GM23248 (cell line): ENCODE data around the gene LDHB. TPM values are rescaled to one million over a fixed set of nuclear protein-coding genes. Genes with fewer than 3 reads are reported as not detected.

Experiments used
- DNase-seq: peaks from one replicate; pipeline ENCODE4 v3.0.0-alpha.2; 2015
- H2AFZ ChIP-seq: fragments of 200-600 bp; sonication (generic); 2 replicates; pipeline ENCODE4 v1.6.1; 2016; ENCODE audit warnings: antibody characterized with exemption
- H3F3A ChIP-seq: fragments of 200-600 bp; sonication (generic); 2 replicates; pipeline ENCODE4 v1.6.1; 2016; ENCODE audit warnings: mild to moderate bottlenecking, antibody characterized with exemption, mixed run types; ENCODE audit not compliant: insufficient read depth
- H3K27ac ChIP-seq: fragments of 200-600 bp; sonication (generic); 2 replicates; pipeline ENCODE4 v1.5.1; 2016; ENCODE audit warnings: mild to moderate bottlenecking
- H3K27me3 ChIP-seq: fragments of 200-600 bp; sonication (generic); replicated peaks from 2 replicates; pipeline ENCODE4 v1.6.1; 2016; ENCODE audit warnings: mild to moderate bottlenecking; ENCODE audit not compliant: insufficient read depth
- H3K36me3 ChIP-seq: fragments of 200-600 bp; sonication (generic); 2 replicates; pipeline ENCODE4 v1.6.1; 2016; ENCODE audit warnings: low read depth, mild to moderate bottlenecking
- H3K4me1 ChIP-seq: fragments of 200-600 bp; sonication (generic); 2 replicates; pipeline ENCODE4 v1.6.1; 2016; ENCODE audit warnings: mild to moderate bottlenecking; ENCODE audit not compliant: insufficient read depth
- H3K4me2 ChIP-seq: fragments of 200-600 bp; sonication (generic); one replicate; pipeline ENCODE4 v1.6.1; 2016; ENCODE audit warnings: mild to moderate bottlenecking; ENCODE audit not compliant: unreplicated experiment
- H3K4me3 ChIP-seq: fragments of 200-600 bp; sonication (generic); 2 replicates; pipeline ENCODE4 v1.5.1; 2016; ENCODE audit warnings: mild to moderate bottlenecking
- H3K79me2 ChIP-seq: fragments of 200-600 bp; sonication (generic); 2 replicates; pipeline ENCODE4 v1.6.1; 2016; ENCODE audit warnings: mild to moderate bottlenecking; ENCODE audit not compliant: insufficient read depth
- H3K9ac ChIP-seq: fragments of 200-600 bp; sonication (generic); 2 replicates; pipeline ENCODE4 v1.6.1; 2016; ENCODE audit warnings: mild to moderate bottlenecking
- H3K9me2 ChIP-seq: fragments of 200-600 bp; sonication (generic); 2 replicates; pipeline ENCODE4 v1.6.1; 2016; ENCODE audit warnings: mixed run types, mild to moderate bottlenecking, moderate library complexity; ENCODE audit not compliant: insufficient read depth
- H3K9me3 ChIP-seq: fragments of 200-600 bp; sonication (generic); one replicate; pipeline ENCODE4 v1.6.1; 2017; ENCODE audit warnings: low read depth
- H4K20me1 ChIP-seq: fragments of 200-600 bp; sonication (generic); 2 replicates; pipeline ENCODE4 v1.6.0; 2016; ENCODE audit not compliant: insufficient read depth
- EZH2 ChIP-seq: fragments of 200-600 bp; sonication (generic); IDR thresholded peaks from 2 replicates; pipeline ENCODE4 v1.6.1; 2018; ENCODE audit warnings: antibody characterized with exemption, mild to moderate bottlenecking; ENCODE audit not compliant: insufficient read depth, poor library complexity, severe bottlenecking
- EZH2phosphoT487 ChIP-seq: fragments of 200-600 bp; sonication (generic); IDR thresholded peaks from 2 replicates; pipeline ENCODE4 v1.6.1; 2018; ENCODE audit warnings: antibody characterized with exemption, moderate library complexity, mild to moderate bottlenecking, low read depth; ENCODE audit not compliant: insufficient read depth
- WGBS, 2 experiments: methylation state at CpG; one replicate each; pipeline ENCODE4 v1.1.6; 2015 to 2017; ENCODE audit warnings: low lambda C conversion rate in 2 of 2, low coverage in 1 of 2; ENCODE audit errors: missing lambda C conversion rate in 2 of 2; 5-methylcytosine and 5-hydroxymethylcytosine counted together
- in situ Hi-C: fragments of 300-500 bp; cut with MboI; formaldehyde crosslinking; loops from 2 replicates; pipeline ENCODE4 v1.15.0; 2020
- polyA plus RNA-seq: library from polyadenylated mRNA; unstranded; fragments of >200 nt; fragmentation: Nextera tagmentation; extraction: Ambion mirVana; gene quantifications from 2 replicates; pipeline ENCODE4 v1.2.1, GENCODE V29; 2016
- total RNA-seq: library from RNA; depleted of rRNA; stranded (reverse); fragments of >200 nt; shearing (Covaris generic); gene quantifications from 2 replicates; pipeline ENCODE4 v1.2.3, GENCODE V29; 2014

LDHB gene
- total and polyA plus RNA-seq, 2 experiments from 2014 or later = 464 to 497 TPM

DNA sequence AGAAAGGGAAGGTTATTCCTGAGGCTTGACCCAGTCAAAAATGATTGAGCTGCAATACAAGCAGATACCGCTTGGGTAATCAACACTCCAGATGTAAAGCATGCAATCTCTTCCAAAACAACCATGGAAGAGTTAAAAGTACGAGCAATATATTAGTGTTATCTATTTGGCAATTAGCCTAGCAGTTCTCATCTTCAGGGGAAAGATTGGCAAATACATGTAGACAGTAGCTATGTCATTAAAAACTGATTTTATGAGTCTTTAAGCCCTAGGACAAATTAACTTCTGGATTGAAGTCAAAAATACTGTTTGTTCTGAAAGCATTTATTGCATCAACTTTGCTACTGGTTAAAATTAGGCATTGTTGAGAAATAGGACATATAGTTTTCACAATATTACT is 43.7 kb downstream of the LDHB start:
- no peak for TF ChIP-seq EZH2phosphoT487
- TF ChIP-seq EZH2 = no peak
- WGBS, 2 experiments = 53 to 58% methylated on average over 2 of the region's 2 CpGs
- H3K27me3 ChIP-seq = no peaks in the 10 kb centered on the region

DNA sequence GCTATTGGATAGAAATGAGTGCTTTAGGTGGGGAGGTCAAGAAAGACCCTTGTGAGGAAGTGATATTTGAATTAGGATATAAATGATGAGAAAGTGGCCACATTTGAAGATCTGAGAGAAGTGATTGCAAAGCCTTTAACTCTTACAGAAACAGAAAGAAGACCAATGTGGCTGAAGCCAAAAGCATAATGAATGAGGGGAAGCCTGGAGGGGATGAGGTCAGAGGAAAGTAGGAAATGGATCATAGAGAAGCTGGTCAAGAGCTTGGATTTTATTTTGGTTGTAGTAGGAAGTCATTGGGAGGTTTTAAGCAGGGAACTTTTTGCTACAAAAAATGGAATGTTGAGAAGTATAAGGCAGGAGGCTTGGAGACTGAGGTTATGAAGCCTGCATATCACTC is 49.4 kb downstream of the LDHB start:
- no peak for DNase-seq
- H3K79me2 ChIP-seq = no peaks in the 10 kb centered on the region
- H3K9me3 ChIP-seq = no peaks in the 10 kb centered on the region
- H2AFZ ChIP-seq = no peak overlapping the region
- no peaks in the 10 kb centered on the region for H3K36me3 ChIP-seq
- TF ChIP-seq EZH2 = no peak
- no peak for TF ChIP-seq EZH2phosphoT487
- H4K20me1 ChIP-seq = no peaks in the 10 kb centered on the region
- H3K4me2 ChIP-seq = no peak overlapping the region
- no peaks in the 10 kb centered on the region for H3F3A ChIP-seq
- no peak overlapping the region for H3K4me3 ChIP-seq
- in situ Hi-C loops = no loop called here
- no peak overlapping the region for H3K9ac ChIP-seq
- no peak overlapping the region for H3K27ac ChIP-seq
- H3K9me2 ChIP-seq = no peaks in the 10 kb centered on the region
- H3K4me1 ChIP-seq = no peaks in the 10 kb centered on the region
- H3K27me3 ChIP-seq = no peaks in the 10 kb centered on the region

More for the DNA sequence above, 43.7 kb downstream of the LDHB start:
- H2AFZ ChIP-seq = no peak overlapping the region
- in situ Hi-C loops = no loop called here
- H3K79me2 ChIP-seq = no peaks in the 10 kb centered on the region
- DNase-seq = no peak
- no peaks in the 10 kb centered on the region for H4K20me1 ChIP-seq
- no peaks in the 10 kb centered on the region for H3K9me3 ChIP-seq
- H3K9me2 ChIP-seq = no peaks in the 10 kb centered on the region
- no peak overlapping the region for H3K4me2 ChIP-seq
- H3K4me1 ChIP-seq = no peaks in the 10 kb centered on the region
- no peak overlapping the region for H3K27ac ChIP-seq
- no peaks in the 10 kb centered on the region for H3K36me3 ChIP-seq
- H3K9ac ChIP-seq = no peak overlapping the region
- no peak overlapping the region for H3K4me3 ChIP-seq
- no peaks in the 10 kb centered on the region for H3F3A ChIP-seq

GRCh38 chr12:21607701-21608100 is 49.9 kb downstream of the LDHB start:
- Histone ChIP-seq H3K36me3 (no peaks in the 10 kb centered on the region), H2AFZ (no peak overlapping the region), H4K20me1 (no peaks in the 10 kb centered on the region), H3K9ac (no peak overlapping the region), H3K4me3 (no peak overlapping the region), H3K9me3 (no peaks in the 10 kb centered on the region), H3F3A (no peaks in the 10 kb centered on the region), H3K4me2 (no peak overlapping the region), H3K9me2 (no peaks in the 10 kb centered on the region), H3K27me3 (no peaks in the 10 kb centered on the region), H3K79me2 (no peaks in the 10 kb centered on the region), H3K4me1 (no peaks in the 10 kb centered on the region), H3K27ac (no peak overlapping the region)
- peak; percentile 33 for DNase-seq
- TF ChIP-seq EZH2 (no peak), EZH2phosphoT487 (no peak)
- in situ Hi-C loops = no loop called here
- 36 to 39% methylated on average over 2 of the region's 2 CpGs for WGBS, 2 experiments

DNA sequence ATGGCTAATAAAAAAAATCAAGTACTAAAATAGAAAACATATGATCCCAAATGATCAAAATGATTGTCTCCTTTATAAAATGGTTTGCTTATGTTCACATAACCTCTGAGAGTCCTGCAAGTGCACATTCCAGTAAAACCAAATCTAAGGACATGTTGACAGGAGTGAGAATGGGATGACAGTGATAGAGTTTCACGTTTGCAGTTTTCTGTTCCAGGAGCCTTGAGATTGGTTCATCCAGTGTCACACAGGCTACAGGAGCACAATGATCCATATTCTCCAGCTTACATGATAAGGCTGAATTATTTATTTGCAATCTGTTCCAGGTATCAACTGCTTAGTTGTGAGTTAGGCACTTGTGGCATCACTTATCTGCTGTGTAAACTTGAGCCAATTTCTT is 51.5 kb downstream of the LDHB start:
- Histone ChIP-seq H3K9me3 (no peaks in the 10 kb centered on the region), H3K36me3 (no peaks in the 10 kb centered on the region), H3K4me1 (no peaks in the 10 kb centered on the region), H3K79me2 (no peaks in the 10 kb centered on the region), H3K9ac (no peak overlapping the region), H3K27ac (no peak overlapping the region), H3K9me2 (no peaks in the 10 kb centered on the region), H4K20me1 (no peaks in the 10 kb centered on the region), H3F3A (no peaks in the 10 kb centered on the region), H3K27me3 (no peaks in the 10 kb centered on the region), H3K4me2 (no peak overlapping the region), H3K4me3 (no peak overlapping the region), H2AFZ (no peak overlapping the region)
- TF ChIP-seq EZH2phosphoT487 = no peak
- TF ChIP-seq EZH2 = no peak
- WGBS, 2 experiments = 18 to 21% methylated on average over 1 of the region's 1 CpG
- DNase-seq = no peak
- in situ Hi-C loops = no loop called here
